A673 (cell line): ENCODE data around the gene COL2A1.

Experiments
- CTCF ChIP-seq: fragments of 300-800, 200-600 bp; sonication (generic); conservative IDR thresholded peaks from 2 replicates; pipeline ENCODE4 v1.5.1; 2017; ENCODE audit warnings: low read depth, mild to moderate bottlenecking, antibody characterized with exemption, low read length, moderate library complexity, mixed read lengths
- EZH2 ChIP-seq: fragments of 200-600 bp; sonication (generic); IDR thresholded peaks from 2 replicates; pipeline ENCODE4 v1.6.1; 2017; ENCODE audit warnings: borderline replicate concordance, low read depth, mild to moderate bottlenecking, mixed read lengths, antibody characterized with exemption, low read length; ENCODE audit not compliant: poor library complexity, severe bottlenecking

DNA sequence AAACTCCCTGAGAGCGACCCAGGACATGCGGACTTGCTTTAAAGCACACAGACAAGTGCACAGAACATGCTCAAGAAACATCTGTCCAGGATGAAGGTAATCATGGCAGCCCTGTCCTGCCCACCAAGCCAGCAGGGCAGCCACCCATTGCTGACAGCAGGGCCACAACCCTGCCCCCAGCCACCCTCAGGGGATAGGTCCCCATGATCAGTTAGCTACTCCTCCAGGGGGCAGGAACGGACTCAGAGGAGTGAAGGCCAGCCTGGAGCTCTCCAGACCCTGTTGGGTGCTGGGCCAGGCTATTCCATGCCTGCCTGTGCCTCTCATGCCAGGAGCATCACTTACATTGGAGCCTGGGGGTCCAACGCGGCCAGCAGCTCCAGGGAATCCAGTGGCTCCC is 25.1 kb downstream of the COL2A1 start:
- TF ChIP-seq EZH2 = no peak
- no peak for TF ChIP-seq CTCF
